Measurements from ENCODE around the gene CDH13.

Gene CDH13

GRCh38 chr16:83145297-83145696 is 518.5 kb downstream of the CDH13 start:
- Mint-ChIP-seq H3K27me3 (peaks cover 51% of the 10 kb centered on the region), H3K27ac (no peak overlapping the region), H3K36me3 (ENCODE audit: low read depth) (no peaks in the 10 kb centered on the region), H3K4me3 (no peak overlapping the region), H3K4me1 (ENCODE audit: low read depth) (no peaks in the 10 kb centered on the region), H3K9me3 (no peaks in the 10 kb centered on the region)
- intact Hi-C loops (cut with micrococcal nuclease), result no loop called here

DNA sequence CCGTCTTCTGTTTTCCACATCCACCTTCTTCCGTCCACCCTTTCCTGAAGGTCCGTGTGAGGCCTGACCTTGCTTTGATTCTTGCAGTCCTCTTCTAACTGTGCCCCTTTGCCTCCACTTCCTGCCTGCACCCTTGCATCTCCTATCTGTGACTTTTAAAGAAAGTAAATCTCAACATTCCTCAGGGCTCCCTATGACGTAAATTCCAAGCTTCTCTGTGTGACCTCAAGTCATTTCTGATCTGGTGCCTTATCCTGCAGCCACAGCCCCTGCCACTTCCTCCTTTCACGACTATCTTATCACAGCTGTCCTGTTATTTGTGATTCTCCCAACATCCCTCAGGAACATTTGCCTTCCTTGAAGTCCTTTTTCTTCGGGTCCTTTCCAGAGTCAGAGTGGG is 520.5 kb downstream of the CDH13 start:
- H3K9me3 Mint-ChIP-seq, result no peaks in the 10 kb centered on the region
- peaks cover 37% of the 10 kb centered on the region for H3K27me3 Mint-ChIP-seq
- intact Hi-C loops (cut with micrococcal nuclease), result no loop called here
- H3K4me3 Mint-ChIP-seq, result no peak overlapping the region
- no peak overlapping the region for H3K27ac Mint-ChIP-seq
- H3K36me3 Mint-ChIP-seq (ENCODE audit: low read depth), result no peaks in the 10 kb centered on the region
- H3K4me1 Mint-ChIP-seq (ENCODE audit: low read depth), result no peaks in the 10 kb centered on the region

- Mint-ChIP-seq H3K4me1 (ENCODE audit: low read depth) (no peaks in the 10 kb centered on the region), H3K4me3 (no peak overlapping the region), H3K9me3 (no peaks in the 10 kb centered on the region), H3K36me3 (ENCODE audit: low read depth) (no peaks in the 10 kb centered on the region), H3K27me3 (peaks cover 5% of the 10 kb centered on the region), H3K27ac (no peak overlapping the region)
- intact Hi-C loops (cut with micrococcal nuclease), result no loop called here
Measured at GRCh38 chr16:83158320-83158957, 531.7 kb downstream of the CDH13 start.

DNA sequence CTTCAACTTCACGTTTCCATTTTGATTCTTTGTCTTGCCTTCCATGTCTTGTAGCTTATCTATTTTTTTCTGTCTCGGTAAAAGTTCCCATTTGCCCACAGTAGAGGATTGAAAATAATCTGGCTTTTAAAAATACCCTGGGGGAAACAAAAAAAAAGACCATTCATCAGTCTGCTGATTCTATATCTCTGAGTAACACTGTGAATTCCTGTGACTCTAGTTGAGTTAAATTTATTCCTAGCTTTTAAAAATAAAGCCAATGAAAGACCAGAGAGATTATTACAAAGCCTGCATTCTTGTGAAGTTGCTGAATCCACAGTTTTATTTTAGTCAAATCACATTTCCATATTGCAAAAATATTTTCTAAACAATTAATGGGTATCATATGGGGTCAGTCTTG is 532.3 kb downstream of the CDH13 start:
- H3K36me3 Mint-ChIP-seq (ENCODE audit: low read depth), result no peaks in the 10 kb centered on the region
- no peaks in the 10 kb centered on the region for H3K9me3 Mint-ChIP-seq
- H3K27ac Mint-ChIP-seq, result no peak overlapping the region
- H3K4me1 Mint-ChIP-seq (ENCODE audit: low read depth), result no peaks in the 10 kb centered on the region
- intact Hi-C loops (cut with micrococcal nuclease), result no loop called here
- H3K27me3 Mint-ChIP-seq, result peaks cover 5% of the 10 kb centered on the region
- H3K4me3 Mint-ChIP-seq, result no peak overlapping the region

DNA sequence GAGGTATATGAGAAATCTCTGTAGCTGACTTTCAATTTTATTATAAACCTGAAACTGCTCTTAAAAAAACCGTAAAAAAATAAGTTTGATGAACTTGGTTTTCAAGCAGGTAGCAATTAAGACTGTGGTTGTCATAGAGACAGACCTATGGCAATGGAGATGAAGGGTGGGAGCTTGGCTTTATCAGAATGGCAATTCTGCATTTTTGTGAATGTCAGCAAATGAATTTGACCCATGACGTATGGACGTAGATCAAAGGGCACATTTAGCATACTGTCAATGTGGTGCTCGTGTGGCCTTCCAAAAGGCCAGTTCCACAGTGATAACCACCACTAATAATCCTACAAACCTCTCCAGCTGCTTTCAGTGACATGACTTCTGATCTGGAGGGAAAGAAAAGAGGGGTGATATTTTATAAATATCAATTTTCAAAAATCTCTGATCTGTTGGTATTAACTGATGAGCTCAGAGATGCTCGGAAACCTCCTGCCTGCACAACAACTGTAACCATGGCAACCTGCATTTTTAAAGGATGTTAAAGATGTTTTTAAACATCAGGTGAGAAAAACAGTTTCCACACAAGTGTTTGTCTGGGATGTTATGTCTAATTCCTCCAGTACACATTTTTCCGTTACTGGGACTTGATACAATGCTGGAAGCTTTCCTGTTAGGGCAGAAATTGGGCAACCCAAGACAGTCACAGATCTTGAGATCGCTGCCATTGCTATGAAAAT is 533.7 kb downstream of the CDH13 start:
- Mint-ChIP-seq H3K27ac (no peak overlapping the region), H3K4me1 (ENCODE audit: low read depth) (no peaks in the 10 kb centered on the region), H3K4me3 (no peak overlapping the region), H3K36me3 (ENCODE audit: low read depth) (no peaks in the 10 kb centered on the region), H3K9me3 (no peaks in the 10 kb centered on the region), H3K27me3 (peaks cover 3% of the 10 kb centered on the region)
- intact Hi-C loops (cut with micrococcal nuclease), result no loop called here

DNA sequence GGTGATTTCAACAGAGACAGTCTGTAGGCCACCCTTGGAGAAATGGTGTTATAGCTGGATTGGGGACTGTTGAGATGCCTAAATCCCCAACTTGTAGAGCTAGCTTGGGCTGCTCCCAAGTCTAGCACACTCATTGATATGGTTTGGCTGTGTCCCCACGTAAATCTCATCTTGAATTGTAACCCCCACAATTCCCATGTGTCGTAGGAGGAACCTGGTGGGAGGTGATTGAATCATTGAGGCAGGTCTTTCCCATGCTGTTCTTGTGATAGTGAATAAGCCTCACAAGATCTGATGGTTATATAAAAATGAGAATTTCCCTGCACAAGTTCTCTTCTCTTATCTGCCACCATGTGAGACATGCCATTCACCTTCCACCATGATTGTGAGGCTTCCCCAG is 536.0 kb downstream of the CDH13 start:
- intact Hi-C loops (cut with micrococcal nuclease), result no loop called here
- Mint-ChIP-seq H3K9me3 (no peaks in the 10 kb centered on the region), H3K27ac (no peak overlapping the region), H3K27me3 (peaks cover 3% of the 10 kb centered on the region), H3K4me1 (ENCODE audit: low read depth) (no peaks in the 10 kb centered on the region), H3K36me3 (ENCODE audit: low read depth) (no peaks in the 10 kb centered on the region), H3K4me3 (no peak overlapping the region)

DNA sequence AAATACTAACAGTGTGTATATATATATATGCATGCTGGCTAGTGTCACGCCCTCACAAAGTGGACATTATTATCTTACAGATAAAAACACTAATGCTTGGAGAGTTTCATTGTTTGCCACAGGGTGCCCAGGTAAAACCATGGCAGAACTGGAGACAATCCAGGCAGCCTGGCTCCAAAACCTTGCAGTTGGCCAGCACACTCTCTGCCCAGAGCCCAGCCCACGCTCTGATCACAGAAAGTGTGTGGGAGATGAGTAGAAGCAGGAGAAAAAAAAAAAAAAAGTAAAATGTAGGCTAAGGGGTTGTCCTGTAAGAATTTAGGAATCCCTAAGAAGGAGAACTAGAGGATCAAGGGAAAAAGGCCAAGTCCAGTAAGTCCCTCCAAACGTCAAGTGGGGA is 538.0 kb downstream of the CDH13 start:
- Mint-ChIP-seq H3K4me1 (ENCODE audit: low read depth) (no peaks in the 10 kb centered on the region), H3K4me3 (no peak overlapping the region), H3K9me3 (no peaks in the 10 kb centered on the region), H3K36me3 (ENCODE audit: low read depth) (no peaks in the 10 kb centered on the region), H3K27me3 (no peaks in the 10 kb centered on the region), H3K27ac (no peak overlapping the region)
- intact Hi-C loops (cut with micrococcal nuclease), result no loop called here

DNA sequence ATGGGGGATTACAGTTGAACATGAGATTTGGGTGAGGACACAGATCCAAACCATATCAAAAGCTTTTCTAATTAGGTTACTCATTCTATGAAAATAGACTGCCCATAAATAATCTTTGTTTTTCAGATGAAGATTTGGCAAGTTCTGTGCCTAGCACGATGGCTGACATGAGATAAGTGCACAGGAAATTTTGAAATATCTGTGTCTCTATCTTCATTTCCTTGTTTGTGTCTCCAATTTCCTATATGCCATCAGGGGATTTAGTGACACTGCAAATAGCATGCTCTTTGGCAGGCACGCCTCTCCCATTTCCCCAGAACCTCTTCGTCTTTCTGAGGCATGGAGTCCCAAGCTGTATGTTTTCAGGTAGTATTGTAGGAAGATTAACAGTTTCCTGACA is 544.6 kb downstream of the CDH13 start:
- no peak overlapping the region for H3K4me3 Mint-ChIP-seq
- H3K4me1 Mint-ChIP-seq (ENCODE audit: low read depth), result no peaks in the 10 kb centered on the region
- no peak overlapping the region for H3K27ac Mint-ChIP-seq
- H3K27me3 Mint-ChIP-seq, result peaks cover 2% of the 10 kb centered on the region
- H3K9me3 Mint-ChIP-seq, result no peaks in the 10 kb centered on the region
- no peaks in the 10 kb centered on the region for H3K36me3 Mint-ChIP-seq (ENCODE audit: low read depth)
- intact Hi-C loops (cut with micrococcal nuclease), result no loop called here

DNA sequence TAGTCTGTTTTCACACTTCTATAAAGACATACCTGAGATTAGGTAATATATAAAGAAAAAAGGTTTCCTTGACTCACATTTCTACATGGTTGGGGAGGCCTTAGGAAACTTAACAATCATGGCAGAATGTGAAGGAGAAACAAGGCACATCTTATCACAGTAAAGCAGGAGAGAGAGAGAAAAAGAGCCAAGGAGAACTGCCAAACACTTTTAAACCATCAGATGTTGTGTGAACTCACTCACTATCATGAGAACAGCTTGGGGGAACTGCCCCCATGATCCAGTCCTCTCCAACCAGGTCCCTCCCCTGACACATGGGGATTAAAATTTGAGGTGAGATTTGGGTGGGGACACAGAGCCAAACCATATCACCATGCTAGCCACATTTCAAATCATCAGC is 547.9 kb downstream of the CDH13 start:
- no peaks in the 10 kb centered on the region for H3K36me3 Mint-ChIP-seq (ENCODE audit: low read depth)
- no peaks in the 10 kb centered on the region for H3K9me3 Mint-ChIP-seq
- no peak overlapping the region for H3K4me3 Mint-ChIP-seq
- intact Hi-C loops (cut with micrococcal nuclease), result no loop called here
- H3K27me3 Mint-ChIP-seq, result peaks cover 2% of the 10 kb centered on the region
- no peaks in the 10 kb centered on the region for H3K4me1 Mint-ChIP-seq (ENCODE audit: low read depth)
- H3K27ac Mint-ChIP-seq, result no peak overlapping the region

- H3K27ac Mint-ChIP-seq, result no peak overlapping the region
- no peaks in the 10 kb centered on the region for H3K36me3 Mint-ChIP-seq (ENCODE audit: low read depth)
- H3K27me3 Mint-ChIP-seq, result peaks cover 2% of the 10 kb centered on the region
- no peaks in the 10 kb centered on the region for H3K9me3 Mint-ChIP-seq
- no peaks in the 10 kb centered on the region for H3K4me1 Mint-ChIP-seq (ENCODE audit: low read depth)
- H3K4me3 Mint-ChIP-seq, result no peak overlapping the region
- intact Hi-C loops (cut with micrococcal nuclease), result no loop called here
Measured at GRCh38 chr16:83176802-83177201, 550.0 kb downstream of the CDH13 start.

DNA sequence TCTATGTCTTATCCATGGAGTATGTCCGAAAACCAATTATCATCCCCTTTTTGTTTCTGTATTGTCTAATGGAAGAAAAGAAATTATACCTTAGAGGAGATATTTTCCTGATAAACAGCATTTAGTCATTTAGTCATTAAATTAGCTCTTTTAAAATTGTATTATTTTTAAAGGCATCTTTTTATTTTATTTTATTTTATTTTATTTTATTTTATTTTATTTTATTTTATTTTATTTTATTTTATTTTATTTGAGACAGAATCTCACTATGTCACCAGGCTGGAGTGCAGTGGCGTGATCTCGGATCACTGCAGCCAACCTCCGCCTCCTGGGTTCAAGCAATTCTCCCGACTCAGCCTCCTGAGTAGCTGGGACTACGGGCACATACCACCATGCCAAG is 559.1 kb downstream of the CDH13 start:
- H3K36me3 Mint-ChIP-seq (ENCODE audit: low read depth), result no peaks in the 10 kb centered on the region
- H3K27me3 Mint-ChIP-seq, result no peaks in the 10 kb centered on the region
- no peaks in the 10 kb centered on the region for H3K9me3 Mint-ChIP-seq
- intact Hi-C loops (cut with micrococcal nuclease), result no loop called here
- no peaks in the 10 kb centered on the region for H3K4me1 Mint-ChIP-seq (ENCODE audit: low read depth)
- no peak overlapping the region for H3K27ac Mint-ChIP-seq
- no peak overlapping the region for H3K4me3 Mint-ChIP-seq

- Mint-ChIP-seq H3K4me3 (no peak overlapping the region), H3K4me1 (ENCODE audit: low read depth) (no peaks in the 10 kb centered on the region), H3K27ac (no peak overlapping the region), H3K36me3 (ENCODE audit: low read depth) (no peaks in the 10 kb centered on the region), H3K9me3 (no peaks in the 10 kb centered on the region), H3K27me3 (no peaks in the 10 kb centered on the region)
- intact Hi-C loops (cut with micrococcal nuclease), result no loop called here
Measured at GRCh38 chr16:83187405-83187804, 560.6 kb downstream of the CDH13 start.

- Mint-ChIP-seq H3K9me3 (no peaks in the 10 kb centered on the region), H3K27me3 (peaks cover 2% of the 10 kb centered on the region), H3K4me1 (ENCODE audit: low read depth) (no peaks in the 10 kb centered on the region), H3K27ac (no peak overlapping the region), H3K36me3 (ENCODE audit: low read depth) (no peaks in the 10 kb centered on the region), H3K4me3 (no peak overlapping the region)
- intact Hi-C loops (cut with micrococcal nuclease), result no loop called here
Measured at GRCh38 chr16:83196796-83197195, 570.0 kb downstream of the CDH13 start.

GRCh38 chr16:83197450-83197849 is 570.7 kb downstream of the CDH13 start:
- H3K36me3 Mint-ChIP-seq (ENCODE audit: low read depth), result no peaks in the 10 kb centered on the region
- H3K27me3 Mint-ChIP-seq, result peaks cover 2% of the 10 kb centered on the region
- H3K4me1 Mint-ChIP-seq (ENCODE audit: low read depth), result no peaks in the 10 kb centered on the region
- no peaks in the 10 kb centered on the region for H3K9me3 Mint-ChIP-seq
- no peak overlapping the region for H3K4me3 Mint-ChIP-seq
- no peak overlapping the region for H3K27ac Mint-ChIP-seq
- intact Hi-C loops (cut with micrococcal nuclease), result no loop called here

GRCh38 chr16:83198977-83199376 is 572.2 kb downstream of the CDH13 start:
- intact Hi-C loops (cut with micrococcal nuclease), result no loop called here
- H3K27me3 Mint-ChIP-seq, result no peaks in the 10 kb centered on the region
- H3K4me3 Mint-ChIP-seq, result no peak overlapping the region
- no peak overlapping the region for H3K27ac Mint-ChIP-seq
- no peaks in the 10 kb centered on the region for H3K4me1 Mint-ChIP-seq (ENCODE audit: low read depth)
- H3K9me3 Mint-ChIP-seq, result no peaks in the 10 kb centered on the region
- no peaks in the 10 kb centered on the region for H3K36me3 Mint-ChIP-seq (ENCODE audit: low read depth)
